Stimulated activated CD8-positive, alpha-beta memory T cell treated with anti-CD3 and anti-CD28 coated beads, Interleukin-12 subunit alpha, Interleukin-12 subunit beta, amount 100 ng/mL, for 24 hours (primary cell): Measurements from ENCODE around the gene NAP1L4.
"Not testable (repeated sequence)": the region's sequence is repeated elsewhere in the genome, so short reads cannot be mapped to it uniquely, and the experiment has no call there.

Experiments
- DNase-seq: peaks from one replicate; pipeline ENCODE4 v3.0.0-alpha.2; 2020; ENCODE audit errors: extremely low read depth

The NAP1L4 gene

GRCh38 chr11:2909133-2909902 lies 82.8 kb downstream of the NAP1L4 start:
- DNase-seq = no peak

- DNase-seq = no peak
These were observed 84.0 kb downstream of the NAP1L4 start for GRCh38 chr11:2908130-2908529.

GRCh38 chr11:2905299-2905698 lies 86.8 kb downstream of the NAP1L4 start:
- not testable (repeated sequence) for DNase-seq

- DNase-seq = no peak
These were observed 87.7 kb downstream of the NAP1L4 start for GRCh38 chr11:2904153-2905052.

- DNase-seq = no peak
These were observed 88.5 kb downstream of the NAP1L4 start for GRCh38 chr11:2903672-2904011.

- no peak for DNase-seq
These were observed 89.1 kb downstream of the NAP1L4 start for GRCh38 chr11:2902784-2903671.

GRCh38 chr11:2901854-2902783 lies 90.0 kb downstream of the NAP1L4 start:
- DNase-seq = peak; percentile 89

GRCh38 chr11:2901196-2901796 lies 90.8 kb downstream of the NAP1L4 start:
- DNase-seq = no peak

- DNase-seq = no peak
These were observed 92.9 kb downstream of the NAP1L4 start for GRCh38 chr11:2899080-2899783.

GRCh38 chr11:2898366-2899079 lies 93.6 kb downstream of the NAP1L4 start:
- no peak for DNase-seq

- no peak for DNase-seq
These were observed 95.1 kb downstream of the NAP1L4 start for GRCh38 chr11:2897048-2897447.

GRCh38 chr11:2896047-2896446 lies 96.1 kb downstream of the NAP1L4 start:
- no peak for DNase-seq
